OCI-LY7 (cell line): ENCODE measurements around the gene NOL3. TPM values are rescaled to one million over a fixed set of nuclear protein-coding genes. Genes with fewer than 3 reads are reported as not detected.

Source experiments
- BruUV-seq: library from RNA; stranded (reverse); fragments of 400-500 nt; replicated peaks from 2 replicates; lab custom pipeline; 2021; lab: Mats Ljungman, UMichigan
- CTCF ChIA-PET: fragments of 300-600 bp; sonication (Branson Sonifier 250); formaldehyde crosslinking; loops from one replicate; lab custom pipeline; 2022; ENCODE audit warnings: antibody characterized with exemption; ENCODE audit not compliant: unreplicated experiment; lab: Charles Lee
- POLR2A ChIA-PET: fragments of 300-600 bp; sonication (Branson Sonifier 250); formaldehyde crosslinking; loops from one replicate; lab custom pipeline; 2022; ENCODE audit warnings: antibody characterized with exemption; lab: Charles Lee
- DNase-seq: peaks from one replicate; pipeline ENCODE4 v3.0.0-alpha.2; 2015; ENCODE audit warnings: low spot score
- H2AFZ ChIP-seq: fragments of 200-600 bp; sonication (generic), shearing (Covaris generic); 2 replicates; pipeline ENCODE4 v1.6.1; 2014; ENCODE audit warnings: mild to moderate bottlenecking, antibody characterized with exemption, low read length, moderate library complexity
- H3K27ac ChIP-seq: fragments of 200-600 bp; sonication (generic); 2 replicates; pipeline ENCODE4 v1.5.1; 2014; ENCODE audit warnings: mixed run types, low read depth, mild to moderate bottlenecking, moderate library complexity, low read length, inconsistent platforms; ENCODE audit not compliant: poor library complexity, severe bottlenecking
- H3K36me3 ChIP-seq: fragments of 200-600 bp; sonication (generic); 2 replicates; pipeline ENCODE4 v1.6.1; 2014; ENCODE audit warnings: mild to moderate bottlenecking, antibody characterized with exemption, low read length, moderate library complexity, mixed read lengths; ENCODE audit not compliant: insufficient read depth
- H3K4me1 ChIP-seq: fragments of 200-600 bp; sonication (generic); 2 replicates; pipeline ENCODE4 v1.5.1; 2014; ENCODE audit warnings: mild to moderate bottlenecking, low read length; ENCODE audit not compliant: insufficient read depth, poor library complexity, severe bottlenecking
- H3K4me2 ChIP-seq: fragments of 200-600 bp; sonication (generic); 2 replicates; pipeline ENCODE4 v1.6.1; 2014; ENCODE audit warnings: mild to moderate bottlenecking, low read length
- H3K4me3 ChIP-seq: fragments of 200-600 bp; sonication (generic); 2 replicates; pipeline ENCODE4 v1.5.1; 2014; ENCODE audit warnings: mild to moderate bottlenecking, low read depth, low read length; ENCODE audit not compliant: poor library complexity, severe bottlenecking
- H3K79me2 ChIP-seq: fragments of 200-600 bp; sonication (generic); 2 replicates; pipeline ENCODE4 v1.6.1; 2016; ENCODE audit warnings: low read depth, mild to moderate bottlenecking, low read length, moderate library complexity, mixed read lengths; ENCODE audit not compliant: insufficient read depth
- H3K9me2 ChIP-seq: fragments of 200-600 bp; sonication (generic); 2 replicates; pipeline ENCODE4 v1.6.1; 2016; ENCODE audit warnings: mild to moderate bottlenecking, low read length, mixed read lengths; ENCODE audit not compliant: insufficient read depth
- H3K9me3 ChIP-seq: fragments of 200-600 bp; sonication (generic); 2 replicates; pipeline ENCODE4 v1.6.1; 2014; ENCODE audit warnings: mild to moderate bottlenecking, mixed run types, low read length, mixed read lengths
- H4K20me1 ChIP-seq: fragments of 200-600 bp; sonication (generic); 2 replicates; pipeline ENCODE4 v1.6.1; 2014; ENCODE audit warnings: mild to moderate bottlenecking, antibody characterized with exemption, low read length, moderate library complexity, mixed read lengths; ENCODE audit not compliant: insufficient read depth
- CTCF ChIP-seq: fragments of 200-600 bp; sonication (generic); conservative IDR thresholded peaks from 2 replicates; pipeline ENCODE4 v1.5.1; 2014; ENCODE audit warnings: mild to moderate bottlenecking, antibody characterized with exemption, low read length, moderate library complexity, mixed read lengths
- EZH2phosphoT487 ChIP-seq: fragments of 200-600 bp; sonication (generic); IDR thresholded peaks from 2 replicates; pipeline ENCODE4 v1.6.1; 2018; ENCODE audit warnings: low read depth, borderline replicate concordance, mild to moderate bottlenecking, mixed run types, antibody characterized with exemption, low read length, moderate library complexity, mixed read lengths
- intact Hi-C: fragments of 100-400 bp; cut with micrococcal nuclease; formaldehyde crosslinking; loops from one replicate; pipeline ENCODE4 v1.10.0; 2022; ENCODE audit not compliant: unreplicated experiment
- total RNA-seq, 2 experiments: library from RNA; depleted of rRNA in 1 of 2; stranded (reverse); fragments of >200 nt in 1 of 2; shearing (Covaris generic) in 1 of 2; gene quantifications; 2 replicates each; pipeline ENCODE4 v1.2.3, GENCODE V29; 2014 to 2022

Gene NOL3
- total RNA-seq, 2 experiments from 2014 or later, result 2.2 to 4.4 TPM

DNA sequence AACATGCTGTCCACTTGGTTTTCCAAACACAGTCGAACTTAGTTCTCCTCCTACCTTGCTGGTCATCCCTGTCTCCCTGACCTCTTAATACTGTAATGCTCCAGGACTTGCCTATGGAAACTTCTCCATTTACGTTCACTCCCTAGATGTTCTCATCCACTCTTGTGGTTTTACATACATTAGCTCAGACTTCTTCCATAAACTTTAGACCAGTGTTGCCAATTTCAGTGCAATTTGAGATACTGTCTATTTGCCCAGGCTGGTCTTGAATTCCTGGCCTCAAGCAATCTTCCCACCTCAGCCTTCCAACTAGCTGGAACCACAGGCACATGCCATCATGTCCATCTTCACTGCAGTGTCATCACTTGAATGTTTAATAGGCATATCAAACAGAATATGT lies 11.9 kb downstream of the NOL3 start:
- BruUV-seq, result no TSS peak

DNA sequence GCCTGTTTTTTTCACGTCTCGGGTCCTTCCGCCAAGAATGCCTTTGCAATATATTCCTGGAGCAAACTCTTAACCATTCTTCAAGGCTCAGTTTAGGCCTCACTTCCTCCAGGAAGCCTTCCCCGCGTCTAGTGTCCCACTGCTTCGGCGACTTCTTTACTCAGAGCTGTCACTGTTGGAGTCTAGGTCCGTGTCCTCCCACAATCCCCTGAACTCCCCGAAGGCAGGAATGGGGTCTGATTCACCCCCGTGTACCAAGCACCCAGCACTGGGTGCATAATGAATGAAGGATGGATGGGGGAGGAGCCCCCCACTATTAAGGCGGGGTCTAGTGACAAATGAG lies 12.9 kb downstream of the NOL3 start:
- no peaks in the 10 kb centered on the region for H4K20me1 ChIP-seq
- no peaks in the 10 kb centered on the region for H3K9me3 ChIP-seq
- BruUV-seq, result no TSS peak
- no peak for DNase-seq
- peak overlapping the region; percentile 66; the same call in 1 of the 2 replicates for H2AFZ ChIP-seq
- H3K36me3 ChIP-seq, result no peaks in the 10 kb centered on the region
- intact Hi-C loops, result loop anchor here (1.0 to 10.0 kb wide), 3 partner anchors 23 to 229 kb away; no protein-coding TSS in a partner anchor
- no peaks in the 10 kb centered on the region for H3K79me2 ChIP-seq
- no peaks in the 10 kb centered on the region for H3K9me2 ChIP-seq
- H3K4me2 ChIP-seq, result peak overlapping the region; percentile 92
- no peak for TF ChIP-seq CTCF
- TF ChIP-seq EZH2phosphoT487, result no peak
- H3K4me1 ChIP-seq, result peaks cover 19% of the 10 kb centered on the region
- CTCF ChIA-PET, result no interaction called here
- no peak overlapping the region for H3K27ac ChIP-seq
- peak overlapping the region; percentile 79 for H3K4me3 ChIP-seq
- POLR2A ChIA-PET, result interaction anchor here (1.1 kb wide), 1 partner anchor 44 kb away, joined by 3 read pairs; the partner anchor contains the start of gene TMEM208

More for the DNA sequence above, 11.9 kb downstream of the NOL3 start:
- no peaks in the 10 kb centered on the region for H4K20me1 ChIP-seq
- ChIA-PET POLR2A (interaction anchor here (0.7 kb wide), 2 partner anchors 62 to 207 kb away, joined by 3 to 4 read pairs; no protein-coding TSS in a partner anchor), CTCF (interaction anchor here (0.5 kb wide), 1 partner anchor 250 kb away, joined by 14 read pairs; no protein-coding TSS in a partner anchor)
- DNase-seq, result no peak
- peak overlapping the region; percentile 79 for H3K4me3 ChIP-seq
- no peaks in the 10 kb centered on the region for H3K9me3 ChIP-seq
- intact Hi-C loops, result loop anchor here (10.0 kb wide), 1 partner anchor 167 kb away; no protein-coding TSS in a partner anchor
- peak overlapping the region; percentile 92 for H3K4me2 ChIP-seq
- H3K9me2 ChIP-seq, result no peaks in the 10 kb centered on the region
- no peaks in the 10 kb centered on the region for H3K79me2 ChIP-seq
- no peak overlapping the region for H3K27ac ChIP-seq
- no peak overlapping the region for H2AFZ ChIP-seq
- H3K4me1 ChIP-seq, result peaks cover 22% of the 10 kb centered on the region
- no peaks in the 10 kb centered on the region for H3K36me3 ChIP-seq
- TF ChIP-seq EZH2phosphoT487, result no peak

- Histone ChIP-seq H3K79me2 (no peaks in the 10 kb centered on the region), H3K4me2 (peak within 1 kb of the TSS; percentile 92), H4K20me1 (no peaks in the 10 kb centered on the region), H3K36me3 (no peaks in the 10 kb centered on the region), H3K4me1 (peaks cover 14% of the 10 kb centered on the region), H3K27ac (peak within 1 kb of the TSS; percentile 56), H3K4me3 (peak within 1 kb of the TSS; percentile 79), H3K9me3 (no peaks in the 10 kb centered on the region), H3K9me2 (no peaks in the 10 kb centered on the region), H2AFZ (peak within 1 kb of the TSS; percentile 66)
- DNase-seq, result peak; percentile 97
- BruUV-seq, result no TSS peak
- intact Hi-C loops, result loop anchor here (1.0 to 10.0 kb wide), 3 partner anchors 24 to 230 kb away; no protein-coding TSS in a partner anchor
- ChIA-PET POLR2A (interaction anchor here (0.6 to 1.1 kb wide), 2 partner anchors 44 to 70 kb away, joined by 3 to 6 read pairs; partner anchors contain the start of gene TMEM208), CTCF (no interaction called here)
- TF ChIP-seq CTCF (no peak), EZH2phosphoT487 (no peak)
Measured at GRCh38 chr16:67183627-67184452, 13.5 kb downstream of the NOL3 start, which contains the start of gene MATCAP1. Gene MATCAP1, minus strand, starts transcription at chr16:67183963. Its CDS starts 3,353 bp downstream, at chr16:67180610.
